Bone marrow (tissue), 2 donors: Measurements from ENCODE around the gene S100A13.

ENCODE experiments used
- DNase-seq, 2 donors: peaks; one replicate each; lab custom pipeline; 2025; lab: John Stamatoyannopoulos, UW

Gene S100A13

GRCh38 chr1:153569465-153569864 is 57.8 kb downstream of the S100A13 start:
- no peak for DNase-seq
